HUES48 (cell line): Measurements from ENCODE around the gene DNAJC28.

Experiments used
- H3K27ac ChIP-seq: one replicate; pipeline ENCODE4 v1.7.0; 2013; ENCODE audit warnings: low read depth, low read length, inconsistent platforms
- H3K27me3 ChIP-seq: 2 replicates; pipeline ENCODE4 v1.6.1; 2013; ENCODE audit warnings: mild to moderate bottlenecking, low read length; ENCODE audit not compliant: control insufficient read depth, insufficient read depth
- H3K36me3 ChIP-seq: 2 replicates; pipeline ENCODE4 v1.6.1; 2013; ENCODE audit warnings: low read length; ENCODE audit not compliant: control insufficient read depth, insufficient read depth
- H3K4me1 ChIP-seq: 2 replicates; pipeline ENCODE4 v1.6.1; 2013; ENCODE audit warnings: mild to moderate bottlenecking, low read length; ENCODE audit not compliant: control insufficient read depth, insufficient read depth
- H3K4me3 ChIP-seq: 2 replicates; pipeline ENCODE4 v1.5.1; 2013; ENCODE audit warnings: mild to moderate bottlenecking, low read depth, low read length
- H3K9ac ChIP-seq: 2 replicates; pipeline ENCODE4 v1.6.1; 2013; ENCODE audit warnings: mild to moderate bottlenecking, low read depth, low read length, moderate library complexity
- H3K9me3 ChIP-seq: 2 replicates; pipeline ENCODE4 v1.6.1; 2013; ENCODE audit warnings: low read length; ENCODE audit not compliant: control insufficient read depth, insufficient read depth

The DNAJC28 gene, protein sequence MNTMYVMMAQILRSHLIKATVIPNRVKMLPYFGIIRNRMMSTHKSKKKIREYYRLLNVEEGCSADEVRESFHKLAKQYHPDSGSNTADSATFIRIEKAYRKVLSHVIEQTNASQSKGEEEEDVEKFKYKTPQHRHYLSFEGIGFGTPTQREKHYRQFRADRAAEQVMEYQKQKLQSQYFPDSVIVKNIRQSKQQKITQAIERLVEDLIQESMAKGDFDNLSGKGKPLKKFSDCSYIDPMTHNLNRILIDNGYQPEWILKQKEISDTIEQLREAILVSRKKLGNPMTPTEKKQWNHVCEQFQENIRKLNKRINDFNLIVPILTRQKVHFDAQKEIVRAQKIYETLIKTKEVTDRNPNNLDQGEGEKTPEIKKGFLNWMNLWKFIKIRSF

DNA sequence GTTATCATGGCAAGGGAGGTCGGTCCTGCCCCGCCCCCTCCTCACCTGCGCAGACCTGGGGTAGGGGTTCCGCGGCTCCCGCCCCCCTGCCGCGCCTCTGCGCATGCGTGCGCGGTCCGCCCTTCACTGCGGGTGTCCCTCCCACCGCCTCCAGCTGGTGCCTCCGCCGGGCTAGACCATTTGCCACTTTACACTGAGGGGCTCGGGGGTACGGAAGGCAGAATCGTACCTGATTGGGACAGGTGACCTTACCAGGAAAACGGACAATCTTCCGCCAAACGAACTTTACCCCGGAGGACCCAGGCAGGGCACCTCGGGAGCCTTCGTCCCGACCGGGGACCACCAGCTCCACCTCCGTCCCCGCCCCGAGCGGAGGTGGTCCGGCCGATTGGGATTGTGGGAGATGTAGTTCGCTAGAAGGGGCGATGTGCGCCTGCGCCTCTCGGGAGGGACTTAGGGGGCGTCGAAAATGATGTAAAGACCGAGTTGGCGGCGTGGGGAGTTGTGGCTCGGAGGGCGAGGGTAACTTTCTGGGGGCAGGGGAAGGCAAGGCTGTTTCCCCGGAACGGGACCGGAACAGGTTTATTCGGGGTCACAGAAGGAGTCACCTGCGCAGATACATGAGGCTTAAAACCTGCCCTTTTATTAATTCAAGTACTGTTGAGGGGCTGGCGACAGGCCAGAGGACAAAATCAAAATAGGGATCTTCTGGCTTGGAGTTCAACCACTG lies at the start of gene DNAJC28:
DNAJC28 (minus strand) TSS at position 344 of the 730 bp plus-strand sequence. CDS start 2,323 bp downstream, outside the sequence.
- H3K4me3 ChIP-seq = peak within 1 kb of the TSS; percentile 100
- peak within 1 kb of the TSS; percentile 89 for H3K9ac ChIP-seq
- peak within 1 kb of the TSS; percentile 82 for H3K27ac ChIP-seq

GRCh38 chr21:33541105-33541711 lies 49.7 kb upstream of the DNAJC28 start:
- Histone ChIP-seq H3K9me3 (no peaks in the 10 kb centered on the region), H3K27me3 (no peaks in the 10 kb centered on the region), H3K4me1 (peaks cover 15% of the 10 kb centered on the region; the same call in 1 of the 2 replicates), H3K27ac (peak overlapping the region; percentile 99), H3K4me3 (peak overlapping the region; percentile 85), H3K9ac (peak overlapping the region; percentile 95), H3K36me3 (peaks cover 48% of the 10 kb centered on the region)

More for the DNA sequence above, at the start of gene DNAJC28:
- no peaks in the 10 kb centered on the region for H3K9me3 ChIP-seq
- H3K4me1 ChIP-seq = peaks cover 17% of the 10 kb centered on the region
- H3K36me3 ChIP-seq = peaks cover 8% of the 10 kb centered on the region; the same call in 1 of the 2 replicates
- no peaks in the 10 kb centered on the region for H3K27me3 ChIP-seq

GRCh38 chr21:33540711-33541104 lies 49.2 kb upstream of the DNAJC28 start:
- Histone ChIP-seq H3K27ac (no peak overlapping the region), H3K4me1 (peaks cover 15% of the 10 kb centered on the region; the same call in 1 of the 2 replicates), H3K36me3 (peaks cover 48% of the 10 kb centered on the region), H3K27me3 (no peaks in the 10 kb centered on the region), H3K9ac (no peak overlapping the region), H3K9me3 (no peaks in the 10 kb centered on the region), H3K4me3 (peak overlapping the region; percentile 85)

GRCh38 chr21:33539616-33540015 lies 48.1 kb upstream of the DNAJC28 start:
- H3K27me3 ChIP-seq = no peaks in the 10 kb centered on the region
- H3K4me3 ChIP-seq = no peak overlapping the region
- no peaks in the 10 kb centered on the region for H3K9me3 ChIP-seq
- no peak overlapping the region for H3K9ac ChIP-seq
- no peak overlapping the region for H3K27ac ChIP-seq
- H3K36me3 ChIP-seq = peaks cover 58% of the 10 kb centered on the region
- peaks cover 6% of the 10 kb centered on the region; the same call in 1 of the 2 replicates for H3K4me1 ChIP-seq

DNA sequence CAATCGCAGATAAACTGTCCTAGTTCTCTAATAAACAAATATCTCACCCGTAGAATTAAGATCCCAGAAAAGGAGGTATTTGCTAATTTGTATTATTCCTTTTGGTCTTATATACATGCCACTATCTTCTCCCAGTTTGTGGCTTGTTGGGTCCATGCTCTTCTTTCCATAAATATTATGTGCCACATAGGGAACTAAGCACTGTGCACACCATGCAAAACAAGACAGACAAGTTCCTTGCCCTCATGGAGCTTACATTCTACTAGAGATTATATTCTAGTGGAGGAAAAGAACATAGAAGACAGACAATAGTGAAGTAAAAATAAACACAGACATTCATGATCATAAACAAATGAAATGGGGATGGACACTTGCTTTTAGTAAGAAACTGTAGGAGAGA lies 45.7 kb upstream of the DNAJC28 start:
- no peak overlapping the region for H3K27ac ChIP-seq
- H3K36me3 ChIP-seq = peaks cover 80% of the 10 kb centered on the region
- H3K9ac ChIP-seq = no peak overlapping the region
- H3K9me3 ChIP-seq = no peaks in the 10 kb centered on the region
- no peaks in the 10 kb centered on the region for H3K27me3 ChIP-seq
- H3K4me3 ChIP-seq = no peak overlapping the region
- peaks cover 6% of the 10 kb centered on the region; the same call in 1 of the 2 replicates for H3K4me1 ChIP-seq

DNA sequence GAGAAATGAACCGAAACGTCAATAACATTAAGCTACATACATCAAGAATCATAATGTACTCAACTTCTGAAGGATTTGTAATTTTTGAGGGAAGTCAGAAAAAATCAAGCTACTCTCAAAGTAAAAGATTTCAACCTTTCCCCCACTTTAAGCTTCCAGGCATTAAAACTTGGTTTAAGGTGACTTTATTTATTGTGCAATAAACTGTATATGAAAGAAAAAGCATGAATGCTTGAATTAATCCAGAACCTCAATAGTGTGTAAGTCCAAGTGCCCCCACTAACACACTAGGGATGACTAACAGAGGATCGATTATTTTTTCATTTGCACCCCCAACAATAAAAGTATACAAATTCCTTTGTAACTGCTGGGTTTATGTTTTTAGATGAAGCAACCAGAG lies 39.5 kb upstream of the DNAJC28 start:
- Histone ChIP-seq H3K27ac (no peak overlapping the region), H3K9ac (no peak overlapping the region), H3K27me3 (no peaks in the 10 kb centered on the region), H3K4me1 (no peaks in the 10 kb centered on the region), H3K36me3 (peaks cover 97% of the 10 kb centered on the region), H3K4me3 (no peak overlapping the region), H3K9me3 (no peaks in the 10 kb centered on the region)

DNA sequence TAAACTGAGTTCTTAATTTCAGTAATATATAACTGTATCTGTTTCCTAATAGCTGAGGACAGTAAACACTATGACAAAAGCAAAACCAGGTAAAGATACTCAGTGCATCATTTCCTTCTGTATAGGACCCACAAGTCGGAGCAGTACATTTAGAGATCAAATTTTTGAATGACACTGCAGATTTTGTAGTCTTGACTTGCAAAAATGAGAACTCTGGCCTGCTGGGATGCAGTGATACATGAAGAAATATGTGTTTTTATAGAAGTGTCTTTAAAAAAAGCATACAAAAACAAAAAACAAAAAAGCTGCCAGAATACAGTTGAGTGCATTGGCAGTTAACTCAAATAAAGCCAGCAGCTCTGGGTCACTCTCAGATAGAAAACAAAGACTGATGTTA lies 31.4 kb upstream of the DNAJC28 start:
- Histone ChIP-seq H3K27me3 (no peaks in the 10 kb centered on the region), H3K9ac (no peak overlapping the region), H3K36me3 (peaks cover 89% of the 10 kb centered on the region), H3K4me3 (no peak overlapping the region), H3K9me3 (no peaks in the 10 kb centered on the region), H3K27ac (no peak overlapping the region), H3K4me1 (no peaks in the 10 kb centered on the region)

DNA sequence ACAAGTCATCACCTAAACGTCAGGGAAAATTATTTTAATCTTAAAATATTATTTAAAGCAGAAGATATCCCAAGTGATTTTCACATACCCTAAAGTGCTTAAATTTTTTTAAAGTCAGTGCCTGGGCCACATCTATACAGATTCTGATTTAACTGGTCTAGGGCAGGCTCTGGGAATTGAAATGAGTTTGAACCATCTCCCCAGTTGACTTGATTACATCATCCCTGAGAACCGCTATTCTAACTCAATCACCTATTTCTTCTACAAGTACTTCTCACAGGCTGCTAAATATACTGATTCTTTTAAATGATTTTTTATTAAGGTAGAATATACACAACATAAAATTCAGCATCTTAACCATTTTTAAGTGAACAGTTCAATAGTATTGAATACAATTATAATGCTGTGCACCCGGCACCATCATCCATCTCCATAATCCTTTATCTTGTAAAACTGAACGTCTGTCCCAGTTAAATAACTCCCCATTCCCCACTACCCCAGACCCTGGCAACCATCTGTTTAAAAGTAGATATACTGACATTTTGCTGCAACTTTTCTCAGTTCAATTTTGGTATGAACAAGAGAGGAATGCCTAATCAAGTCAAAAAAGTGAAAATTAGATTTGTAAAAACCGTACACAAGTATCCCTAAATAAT lies 30.9 kb upstream of the DNAJC28 start:
- no peaks in the 10 kb centered on the region for H3K27me3 ChIP-seq

GRCh38 chr21:33518899-33519298 lies 27.4 kb upstream of the DNAJC28 start:
- Histone ChIP-seq H3K27me3 (no peaks in the 10 kb centered on the region), H3K27ac (no peak overlapping the region), H3K36me3 (peaks cover 89% of the 10 kb centered on the region), H3K9me3 (no peaks in the 10 kb centered on the region), H3K9ac (no peak overlapping the region), H3K4me1 (no peaks in the 10 kb centered on the region), H3K4me3 (no peak overlapping the region)

More for the DNA sequence above, 30.9 kb upstream of the DNAJC28 start:
- no peaks in the 10 kb centered on the region for H3K9me3 ChIP-seq
- H3K9ac ChIP-seq = no peak overlapping the region
- no peak overlapping the region for H3K27ac ChIP-seq
- no peaks in the 10 kb centered on the region for H3K4me1 ChIP-seq
- no peak overlapping the region for H3K4me3 ChIP-seq
- H3K36me3 ChIP-seq = peaks cover 89% of the 10 kb centered on the region

DNA sequence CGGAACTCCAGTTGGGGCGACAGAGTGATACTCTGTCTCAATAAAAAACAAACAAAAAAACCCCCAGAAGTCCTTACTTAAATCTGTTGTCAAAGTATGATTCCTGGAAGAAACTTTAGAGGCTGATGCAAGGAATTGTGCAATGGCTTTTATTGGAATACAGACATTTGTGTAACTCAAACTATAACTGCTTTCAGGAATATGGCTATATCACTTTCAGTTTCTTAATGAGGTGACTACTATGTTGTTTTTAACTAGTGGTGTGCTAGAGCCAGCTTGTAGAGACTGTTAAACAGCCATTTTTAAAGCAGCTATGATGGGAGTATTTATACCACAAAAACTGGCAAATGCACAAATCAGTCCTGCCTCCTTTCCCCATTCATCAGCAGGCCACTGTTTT lies 22.7 kb upstream of the DNAJC28 start:
- H3K27ac ChIP-seq = no peak overlapping the region

More for the DNA sequence above, 22.7 kb upstream of the DNAJC28 start:
- Histone ChIP-seq H3K9me3 (no peaks in the 10 kb centered on the region), H3K9ac (no peak overlapping the region), H3K4me3 (no peak overlapping the region), H3K36me3 (peaks cover 97% of the 10 kb centered on the region), H3K4me1 (no peaks in the 10 kb centered on the region), H3K27me3 (no peaks in the 10 kb centered on the region)
